ENCODE measurements around the gene ARFGAP2. TPM values are rescaled to one million over a fixed set of nuclear protein-coding genes. Genes with fewer than 3 reads are reported as not detected.

ARFGAP2 gene
- total RNA-seq, 1 experiment from 2014 or later = 122 TPM

GRCh38 chr11:47222696-47223095 is 46.0 kb upstream of the ARFGAP2 start:
- Histone ChIP-seq H3K27ac (no peak overlapping the region), H3K4me1 (replicated peaks; ENCODE audit: insufficient read depth) (peaks cover 20% of the 10 kb centered on the region), H3K36me3 (ENCODE audit: low read depth) (peaks cover 15% of the 10 kb centered on the region; the same call in 1 of the 2 replicates), H3K79me2 (ENCODE audit: low read depth) (no peaks in the 10 kb centered on the region), H3K4me2 (no peak overlapping the region), H3K9me2 (ENCODE audit: insufficient read depth) (no peaks in the 10 kb centered on the region), H2AFZ (no peak overlapping the region), H3K27me3 (ENCODE audit: insufficient read depth, low read depth) (no peaks in the 10 kb centered on the region), H4K20me1 (ENCODE audit: insufficient read depth) (no peaks in the 10 kb centered on the region), H3K9me3 (ENCODE audit: insufficient read depth, low read depth) (no peaks in the 10 kb centered on the region), H3F3A (ENCODE audit: insufficient read depth, low read depth) (peaks cover 25% of the 10 kb centered on the region), H3K4me3 (no peak overlapping the region)
- intact Hi-C loops (cut with micrococcal nuclease; ENCODE audit: unreplicated experiment) = no loop called here
- no peak for DNase-seq
- CTCF ChIA-PET = no interaction called here
- TF ChIP-seq EZH2 (IDR thresholded peaks at IDR 0.05; ENCODE audit: low read depth) (no peak), CTCF (conservative IDR thresholded peaks at IDR 0.05) (no peak)
- BruUV-seq (replicated peaks) = no TSS peak
- POLR2A ChIA-PET (ENCODE audit: unreplicated experiment) = no interaction called here

- intact Hi-C loops (cut with micrococcal nuclease; ENCODE audit: unreplicated experiment) = no loop called here
- Histone ChIP-seq H3F3A (ENCODE audit: insufficient read depth, low read depth) (peaks cover 36% of the 10 kb centered on the region), H3K4me1 (replicated peaks; ENCODE audit: insufficient read depth) (peaks cover 40% of the 10 kb centered on the region), H3K9me3 (ENCODE audit: insufficient read depth, low read depth) (no peaks in the 10 kb centered on the region), H4K20me1 (ENCODE audit: insufficient read depth) (0 out of 2 replicates have a peak, but pooled peaks cover 4% of the 10 kb centered on the region), H3K4me3 (no peak overlapping the region), H3K79me2 (ENCODE audit: low read depth) (0 out of 2 replicates have a peak, but pooled peaks cover 6% of the 10 kb centered on the region), H2AFZ (no peak overlapping the region), H3K4me2 (peak overlapping the region; percentile 10), H3K27ac (peak overlapping the region; percentile 20; the same call in 1 of the 2 replicates), H3K9me2 (ENCODE audit: insufficient read depth) (no peaks in the 10 kb centered on the region), H3K36me3 (ENCODE audit: low read depth) (peaks cover 6% of the 10 kb centered on the region; the same call in 1 of the 2 replicates), H3K27me3 (ENCODE audit: insufficient read depth, low read depth) (no peaks in the 10 kb centered on the region)
- BruUV-seq (replicated peaks) = no TSS peak
- peak in 1 of 2 experiments; percentile 48 for DNase-seq
- ChIA-PET POLR2A (ENCODE audit: unreplicated experiment) (interaction anchor here (0.6 to 0.8 kb wide), 3 partner anchors 8 to 35 kb away, joined by 3 to 16 read pairs (median 3); no protein-coding TSS in a partner anchor), CTCF (interaction anchor here (0.6 to 0.7 kb wide), 3 partner anchors 38 to 929 kb away, joined by 3 to 4 read pairs (median 4); no protein-coding TSS in a partner anchor)
- TF ChIP-seq EZH2 (IDR thresholded peaks at IDR 0.05; ENCODE audit: low read depth) = no peak
- no peak for TF ChIP-seq CTCF (conservative IDR thresholded peaks at IDR 0.05)
These were observed 43.7 kb upstream of the ARFGAP2 start for GRCh38 chr11:47220401-47220821.

- Histone ChIP-seq H3K36me3 (ENCODE audit: low read depth) (no peaks in the 10 kb centered on the region), H3K79me2 (ENCODE audit: low read depth) (0 out of 2 replicates have a peak, but pooled peaks cover 7% of the 10 kb centered on the region), H3K4me2 (peak overlapping the region; percentile 98), H3K9me2 (ENCODE audit: insufficient read depth) (no peaks in the 10 kb centered on the region), H3K27ac (peak overlapping the region; percentile 62), H3K9me3 (ENCODE audit: insufficient read depth, low read depth) (no peaks in the 10 kb centered on the region), H3F3A (ENCODE audit: insufficient read depth, low read depth) (peaks cover 53% of the 10 kb centered on the region), H3K4me3 (peak overlapping the region; percentile 70), H3K4me1 (replicated peaks; ENCODE audit: insufficient read depth) (peaks cover 49% of the 10 kb centered on the region), H3K27me3 (ENCODE audit: insufficient read depth, low read depth) (no peaks in the 10 kb centered on the region), H4K20me1 (ENCODE audit: insufficient read depth) (0 out of 2 replicates have a peak, but pooled peaks cover 4% of the 10 kb centered on the region), H2AFZ (peak overlapping the region; percentile 77; the same call in 1 of the 2 replicates)
- ChIA-PET CTCF (interaction anchor here (0.6 to 3.2 kb wide), 5 partner anchors 32 to 550 kb away, joined by 3 to 24 read pairs (median 4); partner anchors contain the start of genes ACP2 and NR1H3), POLR2A (ENCODE audit: unreplicated experiment) (interaction anchor here (0.5 to 1.2 kb wide), 4 partner anchors 29 to 707 kb away, joined by 3 to 17 read pairs (median 12); no protein-coding TSS in a partner anchor)
- BruUV-seq (replicated peaks) = no TSS peak
- TF ChIP-seq EZH2 (IDR thresholded peaks at IDR 0.05; ENCODE audit: low read depth) (no peak), CTCF (conservative IDR thresholded peaks at IDR 0.05) (peak; percentile 28; the same call in 1 of the 2 replicates)
- peak; percentile 75 to 94 for DNase-seq
- intact Hi-C loops (cut with micrococcal nuclease; ENCODE audit: unreplicated experiment) = loop anchor here (1.0 kb wide), 4 partner anchors 27 to 43 kb away; no protein-coding TSS in a partner anchor
These were observed 39.6 kb upstream of the ARFGAP2 start for GRCh38 chr11:47216121-47216798.
